Measurements from ENCODE around the gene TANGO2.

TANGO2 gene

DNA sequence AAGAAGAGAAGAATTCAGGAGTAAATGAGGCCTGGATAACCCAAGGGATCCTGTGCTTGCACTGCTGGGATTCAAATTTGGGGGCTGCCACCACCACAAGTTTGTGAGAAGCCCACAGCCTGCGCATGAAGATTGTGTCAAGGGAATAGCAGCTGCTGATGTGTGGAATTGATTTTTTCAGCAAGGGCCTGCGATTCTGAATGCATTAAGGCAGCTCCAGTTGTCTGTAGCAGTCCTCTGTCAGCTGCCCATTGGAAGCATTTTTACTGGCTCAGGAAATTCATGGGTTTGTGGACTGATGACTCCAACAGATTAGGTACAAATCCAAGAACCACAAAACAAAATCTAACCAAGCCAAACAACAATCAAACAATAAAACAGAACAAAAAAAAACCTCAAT, 18.3 kb upstream of the TANGO2 start:
- H3K4me3 ChIP-seq (ENCODE audit: low read depth, low read length), result no peak overlapping the region
- TF ChIP-seq, protein P1, sequence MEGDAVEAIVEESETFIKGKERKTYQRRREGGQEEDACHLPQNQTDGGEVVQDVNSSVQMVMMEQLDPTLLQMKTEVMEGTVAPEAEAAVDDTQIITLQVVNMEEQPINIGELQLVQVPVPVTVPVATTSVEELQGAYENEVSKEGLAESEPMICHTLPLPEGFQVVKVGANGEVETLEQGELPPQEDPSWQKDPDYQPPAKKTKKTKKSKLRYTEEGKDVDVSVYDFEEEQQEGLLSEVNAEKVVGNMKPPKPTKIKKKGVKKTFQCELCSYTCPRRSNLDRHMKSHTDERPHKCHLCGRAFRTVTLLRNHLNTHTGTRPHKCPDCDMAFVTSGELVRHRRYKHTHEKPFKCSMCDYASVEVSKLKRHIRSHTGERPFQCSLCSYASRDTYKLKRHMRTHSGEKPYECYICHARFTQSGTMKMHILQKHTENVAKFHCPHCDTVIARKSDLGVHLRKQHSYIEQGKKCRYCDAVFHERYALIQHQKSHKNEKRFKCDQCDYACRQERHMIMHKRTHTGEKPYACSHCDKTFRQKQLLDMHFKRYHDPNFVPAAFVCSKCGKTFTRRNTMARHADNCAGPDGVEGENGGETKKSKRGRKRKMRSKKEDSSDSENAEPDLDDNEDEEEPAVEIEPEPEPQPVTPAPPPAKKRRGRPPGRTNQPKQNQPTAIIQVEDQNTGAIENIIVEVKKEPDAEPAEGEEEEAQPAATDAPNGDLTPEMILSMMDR (conservative IDR thresholded peaks at IDR 0.05; ENCODE audit: low read depth, low read length), result no peak
- no peak for DNase-seq (ENCODE audit: low read depth)

DNA sequence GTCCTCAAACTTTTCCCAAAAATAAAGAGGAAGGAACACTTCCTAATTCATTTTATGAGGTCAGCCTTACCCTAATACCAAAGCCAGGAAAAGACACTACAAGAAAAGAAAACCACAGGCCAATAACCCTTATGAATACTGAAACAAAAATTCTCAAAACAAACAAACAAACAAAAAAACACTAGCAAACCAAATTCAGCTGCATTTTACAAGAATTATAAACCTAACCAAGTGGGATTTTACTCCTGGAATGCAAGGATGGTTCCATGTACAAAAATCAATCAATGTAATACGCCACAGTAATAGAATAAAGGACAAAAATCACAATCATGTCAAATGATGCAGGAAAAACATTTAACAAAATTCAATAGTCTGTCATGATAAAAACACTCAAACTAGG, 17.6 kb upstream of the TANGO2 start:
- no peak for DNase-seq (ENCODE audit: low read depth)
- TF ChIP-seq, protein P1 (conservative IDR thresholded peaks at IDR 0.05; ENCODE audit: low read depth, low read length), result no peak

DNA sequence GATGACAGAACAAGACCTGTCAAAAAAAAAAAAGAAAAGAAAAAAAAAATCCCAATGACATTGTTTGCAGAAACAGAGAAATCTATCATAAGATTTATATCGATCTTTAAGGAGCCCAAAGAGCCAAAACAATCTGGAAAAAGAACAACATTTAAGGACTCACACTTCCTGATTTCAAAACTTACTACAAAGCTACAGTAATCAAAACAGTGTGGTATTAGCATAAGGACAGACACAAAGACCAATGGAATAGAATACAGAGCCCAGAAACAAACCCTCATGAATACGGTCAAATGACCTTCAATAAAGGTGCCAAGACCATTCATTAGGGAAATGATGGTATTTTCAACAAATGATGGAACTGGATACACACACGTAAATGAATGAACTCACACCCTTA, 16.4 kb upstream of the TANGO2 start:
- H3K4me3 ChIP-seq (ENCODE audit: low read depth, low read length), result no peak overlapping the region
- TF ChIP-seq, protein P1 (conservative IDR thresholded peaks at IDR 0.05; ENCODE audit: low read depth, low read length), result no peak
- DNase-seq (ENCODE audit: low read depth), result no peak

More for the DNA sequence above, 17.6 kb upstream of the TANGO2 start:
- H3K4me3 ChIP-seq (ENCODE audit: low read depth, low read length), result no peak overlapping the region

DNA sequence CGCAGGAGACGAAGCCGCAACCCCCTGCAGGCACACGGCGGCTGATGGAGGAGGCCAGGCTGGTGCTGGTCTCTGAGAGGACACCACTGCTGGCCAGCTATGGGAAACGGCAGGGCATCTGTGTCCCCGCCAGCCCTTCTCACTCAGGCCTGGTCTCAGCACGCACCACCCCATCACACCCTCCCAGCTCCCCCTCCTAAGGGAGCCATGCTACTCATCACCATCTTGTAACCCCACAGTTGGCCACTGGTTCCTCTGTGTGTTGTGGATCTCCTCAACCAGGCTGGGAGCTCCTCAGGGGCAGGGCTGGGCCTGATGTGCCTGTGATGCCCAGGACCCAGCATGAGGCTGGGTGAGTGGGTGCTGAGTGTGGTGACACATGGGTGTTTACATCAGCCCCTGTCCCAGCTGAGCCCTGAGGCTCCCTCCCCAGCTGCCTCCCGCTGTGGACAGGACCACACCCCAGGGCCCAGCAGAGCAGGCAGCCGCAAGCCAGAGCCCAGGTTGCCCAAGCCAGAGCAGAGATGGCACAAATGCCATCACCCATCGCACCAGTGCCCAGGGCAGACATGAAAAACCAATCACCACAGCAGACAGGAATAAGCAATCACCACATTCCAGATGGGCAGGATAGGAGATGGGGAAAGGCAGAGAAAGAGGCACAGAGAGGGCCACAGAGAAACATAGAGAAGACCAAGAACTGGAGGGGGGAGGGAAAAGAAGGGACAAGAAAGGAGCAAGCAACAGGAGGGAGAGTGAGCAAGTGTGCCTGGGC, 12.5 kb upstream of the TANGO2 start:
- TF ChIP-seq, protein P1 (conservative IDR thresholded peaks at IDR 0.05; ENCODE audit: low read depth, low read length), result no peak
- DNase-seq (ENCODE audit: low read depth), result no peak
- no peak overlapping the region for H3K4me3 ChIP-seq (ENCODE audit: low read depth, low read length)

DNA sequence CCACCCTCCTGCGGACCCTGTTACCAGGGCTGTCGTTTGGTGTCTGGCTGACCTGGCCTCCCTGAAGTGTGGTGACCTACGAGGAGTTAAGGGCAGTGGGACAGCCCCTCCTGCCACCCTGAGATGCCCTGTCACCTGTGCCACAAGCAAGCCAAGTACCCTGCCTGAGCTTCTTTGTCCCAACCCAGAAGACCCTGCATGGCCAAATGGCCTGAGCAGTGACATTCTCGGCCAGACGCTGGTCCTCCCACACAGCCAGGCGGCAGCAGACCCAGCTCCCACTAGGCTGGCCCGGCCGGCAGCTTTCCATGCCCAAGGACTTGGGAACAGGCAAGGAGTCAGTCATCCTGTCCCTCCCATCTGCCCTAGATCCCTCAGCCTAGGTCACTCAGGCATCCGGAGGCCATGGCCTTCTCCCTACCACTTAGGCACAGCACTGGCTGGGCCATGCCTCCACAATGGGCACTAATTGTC, 11.9 kb upstream of the TANGO2 start:
- TF ChIP-seq, protein P1 (conservative IDR thresholded peaks at IDR 0.05; ENCODE audit: low read depth, low read length), result no peak

DNA sequence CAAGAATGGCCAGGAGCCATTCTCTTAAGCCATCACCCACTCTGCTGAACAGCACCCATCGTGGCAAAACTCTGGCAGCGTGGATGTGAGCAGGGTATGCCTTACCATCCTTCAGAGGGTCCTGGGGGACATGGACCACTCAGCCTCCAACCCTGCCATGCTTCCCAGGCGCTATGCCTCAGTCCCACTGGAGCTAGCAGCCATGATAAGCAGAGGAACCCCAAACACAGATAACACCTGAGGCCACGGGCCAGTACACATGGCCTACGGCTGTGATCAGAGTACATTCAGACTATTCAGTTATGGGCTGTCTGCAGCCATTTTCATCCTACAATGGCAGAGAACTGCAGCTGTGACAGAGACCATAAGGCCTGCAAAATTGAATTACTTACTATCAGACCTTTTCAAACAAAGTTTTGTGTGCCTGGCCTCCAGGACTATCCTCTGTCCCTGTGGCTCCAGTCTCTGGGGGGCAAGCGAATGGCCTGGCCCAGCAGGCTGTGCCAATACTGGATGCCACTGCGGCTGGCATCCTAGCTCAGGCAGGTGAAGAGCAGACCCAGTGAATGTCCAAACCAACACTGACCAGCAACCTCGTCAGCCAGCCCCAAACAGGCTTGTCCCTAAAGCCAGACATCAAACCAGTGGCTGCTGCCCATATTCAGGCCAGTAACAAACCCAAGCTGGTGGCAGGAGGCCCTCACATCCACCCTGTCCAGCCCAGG, 11.2 kb upstream of the TANGO2 start:
- no peak for DNase-seq (ENCODE audit: low read depth)
- TF ChIP-seq, protein P1 (conservative IDR thresholded peaks at IDR 0.05; ENCODE audit: low read depth, low read length), result no peak
- H3K4me3 ChIP-seq (ENCODE audit: low read depth, low read length), result no peak overlapping the region

More for the DNA sequence above, 11.9 kb upstream of the TANGO2 start:
- H3K4me3 ChIP-seq (ENCODE audit: low read depth, low read length), result no peak overlapping the region
- DNase-seq (ENCODE audit: low read depth), result no peak

All from choroid plexus epithelial cell (primary cell).